Activated CD8-positive, alpha-beta T cell treated with anti-CD3 and anti-CD28 coated beads for 36 hours (primary cell): ENCODE results near the gene ADAMTS2. TPM values are rescaled to one million over a fixed set of nuclear protein-coding genes. Genes with fewer than 3 reads are reported as not detected.

ENCODE experiments used
- ATAC-seq: fragments of 200-7000 bp; cut with Tn5 transposase; one replicate; pipeline ENCODE4 v1.10.0; 2021; ENCODE audit warnings: mild to moderate bottlenecking, moderate library complexity
- CTCF ChIA-PET: fragments of 350-600 bp; sonication (Branson Sonifier 250); formaldehyde crosslinking; loops from one replicate; lab custom pipeline; 2021; ENCODE audit warnings: antibody characterized with exemption; lab: Charles Lee
- POLR2A ChIA-PET: fragments of 350-600 bp; sonication (Branson Sonifier 250); formaldehyde crosslinking; loops from one replicate; lab custom pipeline; 2021; ENCODE audit warnings: antibody characterized with exemption; lab: Charles Lee
- DNase-seq: peaks from one replicate; pipeline ENCODE4 v3.0.0-alpha.2; 2020
- H3K27ac Mint-ChIP-seq: one replicate; pipeline ENCODE4 v1.8.0; 2021; ENCODE audit warnings: mild to moderate bottlenecking, mixed read lengths
- H3K27me3 Mint-ChIP-seq: one replicate; pipeline ENCODE4 v1.8.0; 2021; ENCODE audit warnings: mixed read lengths
- H3K36me3 Mint-ChIP-seq: one replicate; pipeline ENCODE4 v1.8.0; 2021; ENCODE audit warnings: low read depth, mixed read lengths
- H3K4me1 Mint-ChIP-seq: one replicate; pipeline ENCODE4 v1.8.0; 2021; ENCODE audit warnings: low read depth, mixed read lengths
- H3K4me3 Mint-ChIP-seq: one replicate; pipeline ENCODE4 v1.8.0; 2021; ENCODE audit warnings: mild to moderate bottlenecking, moderate library complexity, mixed read lengths
- H3K9me3 Mint-ChIP-seq: one replicate; pipeline ENCODE4 v1.8.0; 2021; ENCODE audit warnings: mixed read lengths
- CTCF ChIP-seq: fragments of 200-600 bp; IDR thresholded peaks from one replicate; pipeline ENCODE4 v1.8.0; 2022; ENCODE audit warnings: antibody characterized with exemption, mild to moderate bottlenecking
- intact Hi-C: fragments of 100-400 bp; cut with micrococcal nuclease; formaldehyde crosslinking; loops from one replicate; pipeline ENCODE4 v1.10.0; 2022
- total RNA-seq, 2 experiments: library from RNA; stranded (reverse); gene quantifications; one replicate each; pipeline ENCODE4 v1.2.3, GENCODE V29; 2021

ADAMTS2 gene
- total RNA-seq, 2 experiments from 2014 or later: not detected

- CTCF ChIA-PET: no interaction called here
- no peak for DNase-seq
These were observed 113.0 kb downstream of the ADAMTS2 start for GRCh38 chr5:179232091-179232735.

GRCh38 chr5:179231309-179231708 is 114.0 kb downstream of the ADAMTS2 start:
- no peaks in the 10 kb centered on the region for H3K27me3 Mint-ChIP-seq
- no peak for ATAC-seq

More at GRCh38 chr5:179232091-179232735, 113.0 kb downstream of the ADAMTS2 start:
- H3K27ac Mint-ChIP-seq: no peak overlapping the region
- H3K4me1 Mint-ChIP-seq: no peaks in the 10 kb centered on the region
- no peak overlapping the region for H3K4me3 Mint-ChIP-seq
- no peaks in the 10 kb centered on the region for H3K36me3 Mint-ChIP-seq
- H3K9me3 Mint-ChIP-seq: no peaks in the 10 kb centered on the region
- no peak for TF ChIP-seq CTCF
- H3K27me3 Mint-ChIP-seq: no peaks in the 10 kb centered on the region
- POLR2A ChIA-PET: no interaction called here
- ATAC-seq: no peak
- intact Hi-C loops: no loop called here

GRCh38 chr5:179230061-179230461 is 115.2 kb downstream of the ADAMTS2 start:
- Mint-ChIP-seq H3K36me3 (no peaks in the 10 kb centered on the region), H3K4me1 (no peaks in the 10 kb centered on the region), H3K27me3 (no peaks in the 10 kb centered on the region), H3K9me3 (peaks cover under 1% of the 10 kb centered on the region), H3K27ac (no peak overlapping the region), H3K4me3 (no peak overlapping the region)
- ATAC-seq: no peak
- no peak for TF ChIP-seq CTCF
- ChIA-PET POLR2A (no interaction called here), CTCF (no interaction called here)
- intact Hi-C loops: no loop called here
- DNase-seq: no peak

More at GRCh38 chr5:179231309-179231708, 114.0 kb downstream of the ADAMTS2 start:
- no peaks in the 10 kb centered on the region for H3K36me3 Mint-ChIP-seq
- DNase-seq: no peak
- ChIA-PET CTCF (no interaction called here), POLR2A (no interaction called here)
- H3K4me3 Mint-ChIP-seq: no peak overlapping the region
- no peaks in the 10 kb centered on the region for H3K9me3 Mint-ChIP-seq
- no peak overlapping the region for H3K27ac Mint-ChIP-seq
- H3K4me1 Mint-ChIP-seq: no peaks in the 10 kb centered on the region
- intact Hi-C loops: no loop called here
- no peak for TF ChIP-seq CTCF

- intact Hi-C loops: no loop called here
- H3K27me3 Mint-ChIP-seq: no peaks in the 10 kb centered on the region
- ATAC-seq: no peak
- ChIA-PET CTCF (no interaction called here), POLR2A (no interaction called here)
- peaks cover 6% of the 10 kb centered on the region for H3K9me3 Mint-ChIP-seq
- no peak for TF ChIP-seq CTCF
- no peaks in the 10 kb centered on the region for H3K36me3 Mint-ChIP-seq
- no peaks in the 10 kb centered on the region for H3K4me1 Mint-ChIP-seq
- no peak for DNase-seq
- H3K4me3 Mint-ChIP-seq: no peak overlapping the region
- H3K27ac Mint-ChIP-seq: no peak overlapping the region
These were observed 115.9 kb downstream of the ADAMTS2 start for GRCh38 chr5:179229331-179229831.

GRCh38 chr5:179228341-179229121 is 116.7 kb downstream of the ADAMTS2 start:
- H3K4me1 Mint-ChIP-seq: no peaks in the 10 kb centered on the region
- DNase-seq (no peak), ATAC-seq (no peak)
- intact Hi-C loops: no loop called here
- H3K36me3 Mint-ChIP-seq: no peaks in the 10 kb centered on the region
- ChIA-PET CTCF (no interaction called here), POLR2A (no interaction called here)
- no peaks in the 10 kb centered on the region for H3K27me3 Mint-ChIP-seq
- no peak for TF ChIP-seq CTCF
- no peak overlapping the region for H3K27ac Mint-ChIP-seq
- no peak overlapping the region for H3K4me3 Mint-ChIP-seq
- H3K9me3 Mint-ChIP-seq: peaks cover 7% of the 10 kb centered on the region
